GM12864 (cell line): ENCODE measurements around the gene B4GALT4.
"Not testable (repeated sequence)": the region's sequence is repeated elsewhere in the genome, so short reads cannot be mapped to it uniquely, and the experiment has no call there.

ENCODE experiments used
- DNase-seq: peaks from one replicate; pipeline ENCODE4 v3.0.0-alpha.2; 2011; ENCODE audit warnings: low read depth
- H3K4me3 ChIP-seq: 2 replicates; pipeline ENCODE4 v1.5.1; 2011; ENCODE audit warnings: mild to moderate bottlenecking, low read depth, low read length, control low read depth
- TF ChIP-seq, protein P1 (sequence below): IDR thresholded peaks from 2 replicates; pipeline ENCODE4 v1.5.1; 2011; ENCODE audit warnings: low read depth, mild to moderate bottlenecking, moderate library complexity, low read length, control low read depth, inconsistent platforms; ENCODE audit errors: missing control alignments

The B4GALT4 gene

DNA sequence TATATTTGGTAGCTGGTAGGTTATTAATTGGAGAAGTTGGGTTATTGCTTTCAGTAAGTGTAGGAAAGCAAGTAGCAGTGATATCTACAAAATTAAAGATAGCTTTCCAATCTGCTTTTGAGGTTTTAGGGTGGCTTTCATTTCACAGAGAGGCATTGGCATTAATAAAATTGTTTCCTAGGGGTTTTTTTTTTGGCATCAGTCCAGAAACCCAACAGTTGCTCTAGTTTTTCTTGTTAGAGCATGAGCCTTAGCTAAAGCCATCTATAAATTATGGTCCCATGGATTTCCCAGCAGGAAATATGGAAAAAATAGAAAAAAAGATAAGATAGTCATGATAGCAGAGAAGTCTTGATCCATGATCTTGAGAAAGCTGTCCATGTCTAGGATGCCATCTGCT lies 3.0 kb upstream of the B4GALT4 start:
- H3K4me3 ChIP-seq: no peak overlapping the region
- TF ChIP-seq, protein P1, sequence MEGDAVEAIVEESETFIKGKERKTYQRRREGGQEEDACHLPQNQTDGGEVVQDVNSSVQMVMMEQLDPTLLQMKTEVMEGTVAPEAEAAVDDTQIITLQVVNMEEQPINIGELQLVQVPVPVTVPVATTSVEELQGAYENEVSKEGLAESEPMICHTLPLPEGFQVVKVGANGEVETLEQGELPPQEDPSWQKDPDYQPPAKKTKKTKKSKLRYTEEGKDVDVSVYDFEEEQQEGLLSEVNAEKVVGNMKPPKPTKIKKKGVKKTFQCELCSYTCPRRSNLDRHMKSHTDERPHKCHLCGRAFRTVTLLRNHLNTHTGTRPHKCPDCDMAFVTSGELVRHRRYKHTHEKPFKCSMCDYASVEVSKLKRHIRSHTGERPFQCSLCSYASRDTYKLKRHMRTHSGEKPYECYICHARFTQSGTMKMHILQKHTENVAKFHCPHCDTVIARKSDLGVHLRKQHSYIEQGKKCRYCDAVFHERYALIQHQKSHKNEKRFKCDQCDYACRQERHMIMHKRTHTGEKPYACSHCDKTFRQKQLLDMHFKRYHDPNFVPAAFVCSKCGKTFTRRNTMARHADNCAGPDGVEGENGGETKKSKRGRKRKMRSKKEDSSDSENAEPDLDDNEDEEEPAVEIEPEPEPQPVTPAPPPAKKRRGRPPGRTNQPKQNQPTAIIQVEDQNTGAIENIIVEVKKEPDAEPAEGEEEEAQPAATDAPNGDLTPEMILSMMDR: no peak
- DNase-seq: no peak

DNA sequence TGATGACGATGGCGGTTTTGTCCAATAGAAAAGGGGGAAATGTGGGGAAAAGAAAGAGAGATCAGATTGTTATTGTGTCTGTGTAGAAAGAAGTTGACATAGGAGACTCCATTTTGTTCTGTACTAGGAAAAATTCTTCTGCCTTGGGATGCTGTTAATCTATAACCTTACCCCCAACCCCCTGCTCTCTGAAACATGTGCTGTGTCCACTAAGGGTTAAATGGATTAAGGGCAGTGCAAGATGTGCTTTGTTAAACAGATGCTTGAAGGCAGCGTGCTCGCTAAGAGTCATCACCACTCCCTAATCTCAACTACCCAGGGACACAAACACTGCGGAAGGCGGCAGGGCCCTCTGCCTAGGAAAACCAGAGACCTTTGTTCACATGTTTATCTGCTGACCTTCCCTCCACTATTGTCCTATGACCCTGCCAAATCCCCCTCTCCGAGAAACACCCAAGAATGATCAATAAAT lies 2.4 kb upstream of the B4GALT4 start:
- not testable (repeated sequence) for H3K4me3 ChIP-seq, DNase-seq

DNA sequence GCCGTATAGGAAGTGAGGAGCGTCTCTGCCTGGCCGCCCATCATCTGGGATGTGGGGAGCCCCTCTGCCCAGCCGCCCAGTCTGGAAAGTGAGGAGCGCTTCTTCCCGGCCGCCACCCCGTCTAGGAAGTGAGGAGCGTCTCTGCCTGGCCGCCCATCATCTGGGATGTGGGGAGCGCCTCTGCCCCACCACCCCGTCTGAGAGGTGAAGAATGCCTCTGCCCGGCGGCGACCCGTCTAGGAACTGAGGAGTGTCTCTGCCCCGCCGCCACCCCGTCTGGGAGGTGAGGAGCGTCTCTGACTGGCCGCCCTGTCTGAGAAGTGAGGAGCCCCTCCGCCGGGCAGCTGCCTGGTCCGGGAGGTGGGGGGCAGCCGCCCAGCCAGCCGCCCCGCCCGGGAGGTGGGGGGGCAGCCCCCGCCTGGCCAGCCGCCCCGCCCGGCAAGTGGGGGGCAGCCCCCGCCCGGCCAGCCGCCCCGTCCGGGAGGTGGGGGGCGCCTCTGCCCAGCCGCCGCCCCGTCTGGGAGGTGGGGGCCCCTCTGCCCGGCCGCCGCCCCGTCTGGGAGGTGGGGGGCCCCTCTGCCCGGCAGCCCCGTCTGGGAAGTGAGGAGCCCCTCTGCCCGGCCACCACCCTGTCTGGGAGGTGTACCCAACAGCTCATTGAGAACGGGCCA lies 1.8 kb upstream of the B4GALT4 start:
- DNase-seq, H3K4me3 ChIP-seq: not testable (repeated sequence)

DNA sequence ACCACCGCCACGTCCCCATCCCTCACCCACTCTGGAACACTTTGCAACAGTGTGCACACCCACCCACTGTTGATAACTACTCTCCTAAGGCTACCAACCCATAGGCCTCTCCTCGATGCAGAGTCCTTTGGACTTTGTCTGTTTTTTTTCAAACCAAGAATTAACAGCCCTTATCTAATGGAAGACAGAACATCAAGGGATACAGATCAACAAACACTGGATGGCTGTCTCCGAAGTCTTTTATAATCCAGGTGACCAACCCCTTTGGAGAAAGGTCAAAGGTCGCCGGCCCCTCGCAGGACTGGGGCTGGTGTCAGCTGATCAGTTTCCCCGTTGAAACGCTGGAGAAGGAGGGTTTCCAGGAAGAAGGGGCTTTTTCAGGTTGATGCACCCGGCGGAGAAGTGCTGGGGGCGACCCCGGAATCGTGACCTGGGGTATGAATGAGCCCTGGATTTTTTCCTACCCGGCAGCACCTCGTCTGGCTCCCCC lies 532 bp downstream of the B4GALT4 start:
- TF ChIP-seq, protein P1: no peak
- DNase-seq: no peak
- peak overlapping the region; percentile 79 for H3K4me3 ChIP-seq

DNA sequence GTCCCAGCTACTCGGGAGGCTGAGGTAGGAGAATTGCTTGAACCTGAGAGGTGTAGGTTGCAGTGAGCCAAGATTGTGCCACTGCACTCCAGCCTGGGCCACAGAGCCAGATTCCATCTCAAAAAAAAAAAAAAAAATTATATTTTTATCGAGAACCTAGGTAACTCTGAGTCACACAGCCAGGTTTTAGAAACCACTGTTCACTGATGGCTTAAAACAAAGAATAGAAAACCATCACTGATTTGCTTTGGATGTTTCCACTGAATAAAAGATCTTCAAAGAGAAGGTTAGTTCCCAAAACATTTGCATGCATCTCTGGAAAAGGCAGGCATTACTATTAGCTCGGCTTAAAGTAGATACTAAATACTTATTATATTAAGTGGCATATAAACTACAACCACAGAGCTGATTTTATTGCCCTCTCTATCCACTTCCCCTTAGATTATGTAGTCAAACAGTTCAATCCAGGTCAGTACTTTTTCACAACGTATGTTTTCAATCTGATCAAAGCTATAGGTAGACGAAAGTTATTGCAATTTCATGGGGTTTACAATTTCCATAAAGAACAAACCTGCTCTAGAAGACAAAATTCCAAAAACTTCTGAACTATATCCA lies 1.4 kb downstream of the B4GALT4 start:
- DNase-seq: no peak
- TF ChIP-seq, protein P1: no peak
- H3K4me3 ChIP-seq: peak overlapping the region; percentile 79

DNA sequence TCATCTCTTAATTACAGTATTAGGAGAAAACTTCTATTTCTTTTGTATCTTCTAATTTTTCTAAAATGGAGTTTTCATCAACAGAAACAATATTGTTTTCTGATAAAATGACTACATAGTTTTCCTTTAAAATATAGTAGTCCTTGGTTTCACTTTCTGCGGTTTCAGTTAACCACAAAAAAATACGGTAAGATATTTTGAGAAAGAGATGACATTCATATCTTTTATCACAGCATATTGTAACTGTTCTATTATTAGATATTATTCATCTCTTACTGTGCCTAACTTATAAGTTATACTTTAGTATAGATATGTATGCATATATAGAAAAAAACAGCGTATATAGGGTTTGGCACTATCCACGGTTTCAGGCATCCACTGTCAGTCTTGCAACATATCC lies 2.3 kb downstream of the B4GALT4 start:
- DNase-seq: no peak
- H3K4me3 ChIP-seq: no peak overlapping the region
- TF ChIP-seq, protein P1: no peak

DNA sequence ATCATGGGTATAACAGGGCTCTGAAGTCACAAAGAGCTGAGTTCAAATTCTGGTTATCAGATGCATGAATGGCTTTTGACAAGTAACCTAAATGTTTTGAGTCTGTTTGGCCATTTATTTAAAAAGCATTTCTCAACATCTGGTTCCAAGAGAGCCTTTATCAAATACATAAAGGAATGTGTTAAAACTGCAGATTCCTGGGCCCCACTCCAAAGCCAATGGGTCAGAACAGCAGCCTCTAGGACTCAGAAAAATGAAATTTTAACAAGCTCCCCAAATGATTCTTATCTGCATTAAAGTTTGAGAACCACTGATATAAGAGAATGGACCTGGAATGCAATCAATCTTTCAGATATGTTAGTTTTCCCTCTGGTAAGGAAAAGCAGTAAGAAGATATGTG lies 3.4 kb downstream of the B4GALT4 start:
- TF ChIP-seq, protein P1: no peak
- DNase-seq: no peak
- H3K4me3 ChIP-seq: no peak overlapping the region

DNA sequence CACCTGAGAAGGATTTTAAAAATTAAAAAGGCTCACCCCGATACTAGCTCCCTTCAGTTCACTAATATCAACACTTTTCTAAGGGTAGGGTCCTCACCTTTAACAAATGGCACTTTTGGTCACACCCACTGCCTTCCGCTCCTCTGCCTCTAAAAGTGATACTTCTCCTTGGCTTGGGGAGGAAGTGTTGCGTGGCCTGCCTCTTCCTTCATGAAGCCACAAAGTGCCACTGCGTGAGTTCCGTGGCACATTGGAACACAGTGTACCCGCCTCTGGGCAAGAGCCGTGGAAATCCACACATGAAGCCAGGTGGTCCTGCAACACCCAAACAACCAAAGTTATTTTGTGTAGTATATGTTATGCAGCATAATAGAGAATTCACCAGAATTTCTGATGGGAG lies 3.9 kb downstream of the B4GALT4 start:
- H3K4me3 ChIP-seq: no peak overlapping the region
- DNase-seq: no peak
- TF ChIP-seq, protein P1: no peak
